K562 (cell line): ENCODE data around the gene KIAA0930. TPM values are rescaled to one million over a fixed set of nuclear protein-coding genes. Genes with fewer than 3 reads are reported as not detected.

ENCODE experiments used
- ATAC-seq: fragments of 200-7000 bp; cut with Tn5 transposase; 3 replicates; pipeline ENCODE4 v1.9.1; 2020; ENCODE audit warnings: moderate library complexity
- BruUV-seq: library from RNA; stranded (reverse); fragments of 400-500 nt; replicated peaks from 2 replicates; lab custom pipeline; 2021; lab: Mats Ljungman, UMichigan
- CTCF ChIA-PET: fragments of 300-600 bp; formaldehyde crosslinking; extraction: SDS; loops from one replicate; lab custom pipeline; 2021; ENCODE audit warnings: low intra/inter-chr PET ratio; lab: Yijun Ruan, JAX
- POLR2A ChIA-PET: fragments of 300-600, 350-650 bp; sonication (Branson Sonifier 250); formaldehyde crosslinking; extraction: SDS; loops from one replicate; lab custom pipeline; 2021; ENCODE audit warnings: antibody characterized with exemption, inconsistent platforms; lab: Yijun Ruan, JAX
- DNase-seq, 4 experiments: peaks; one replicate each; pipeline versions ENCODE4 v3.0.0 to v3.0.0-alpha.2; 2011 to 2018; ENCODE audit warnings: low spot score in 3 of 4, mixed read lengths in 3 of 4; ENCODE audit errors: extremely low read depth in 1 of 4
- FAIRE-seq: peaks from 2 replicates; lab custom pipeline; 2011; peaks lifted over from hg19 to GRCh38; lab: Jason Lieb, UNC
- H2AFZ ChIP-seq: 2 replicates; pipeline ENCODE4 v1.6.0; 2011; ENCODE audit warnings: low read depth, low read length, control low read depth, inconsistent platforms
- H3K27ac ChIP-seq: fragments of 200-600 bp; 3 replicates; pipeline ENCODE4 v1.8.0; 2011; ENCODE audit warnings: low read depth, mild to moderate bottlenecking, control low read depth, inconsistent platforms, low read length, moderate library complexity, mixed read lengths; ENCODE audit errors: extremely low read depth
- H3K27me3 ChIP-seq, 2 experiments: fragments of 300-600 bp in 1 of 2; 2 replicates in 1 of 2; 3 replicates in 1 of 2; pipeline versions ENCODE4 v1.6.0 to v1.8.0; 2011; ENCODE audit warnings: inconsistent platforms in 2 of 2, low read length in 2 of 2, mild to moderate bottlenecking in 1 of 2, mixed read lengths in 1 of 2, moderate library complexity in 1 of 2; ENCODE audit not compliant: control insufficient read depth in 2 of 2, insufficient read depth in 2 of 2
- H3K36me3 ChIP-seq: fragments of 300-600 bp; 3 replicates; pipeline ENCODE4 v1.8.0; 2011; ENCODE audit warnings: mild to moderate bottlenecking, low read length, inconsistent platforms; ENCODE audit not compliant: control insufficient read depth, insufficient read depth
- H3K4me1 ChIP-seq, 2 experiments: fragments of 200-600 bp in 1 of 2; replicated peaks in 1 of 2; 2 replicates in 1 of 2; 3 replicates in 1 of 2; pipeline versions ENCODE4 v1.5.1 to v1.8.0; 2011; ENCODE audit warnings: inconsistent platforms in 2 of 2, low read length in 2 of 2, mild to moderate bottlenecking in 1 of 2, mixed read lengths in 1 of 2, moderate library complexity in 1 of 2; ENCODE audit not compliant: control insufficient read depth in 2 of 2, insufficient read depth in 2 of 2
- H3K4me2 ChIP-seq: 2 replicates; pipeline ENCODE4 v1.6.1; 2011; ENCODE audit warnings: low read length, control low read depth, inconsistent platforms, mixed read lengths; ENCODE audit not compliant: insufficient read depth
- H3K4me3 ChIP-seq: fragments of 200-600 bp; sonication (generic), shearing (Covaris generic); 2 replicates; pipeline ENCODE4 v1.5.1; 2016; ENCODE audit warnings: control low read depth, inconsistent platforms
- H3K79me2 ChIP-seq: fragments of 200-600 bp; 3 replicates; pipeline ENCODE4 v1.8.0; 2011; ENCODE audit warnings: low read length, inconsistent platforms; ENCODE audit not compliant: control insufficient read depth, insufficient read depth
- H3K9ac ChIP-seq, 2 experiments: 2 replicates each; pipeline versions ENCODE4 v1.6.0 to v1.6.1; 2011; ENCODE audit warnings: low read depth in 2 of 2, low read length in 2 of 2, control low read depth in 1 of 2, inconsistent platforms in 1 of 2, mild to moderate bottlenecking in 1 of 2, mixed read lengths in 1 of 2; ENCODE audit not compliant: insufficient read depth in 1 of 2
- H3K9me1 ChIP-seq: one replicate; pipeline ENCODE4 v1.6.0; 2011; ENCODE audit warnings: inconsistent platforms, mild to moderate bottlenecking, low read length, moderate library complexity; ENCODE audit not compliant: control insufficient read depth, insufficient read depth
- H3K9me3 ChIP-seq: replicated peaks from 2 replicates; pipeline ENCODE4 v1.5.1; 2011; ENCODE audit warnings: low read depth, low read length, inconsistent platforms; ENCODE audit not compliant: control insufficient read depth, insufficient read depth
- H4K20me1 ChIP-seq: replicated peaks from 2 replicates; pipeline ENCODE4 v1.6.1; 2011; ENCODE audit warnings: low read length, inconsistent platforms, mixed read lengths; ENCODE audit not compliant: control insufficient read depth, insufficient read depth
- ASH1L ChIP-seq: fragments of 450-650 bp; IDR thresholded peaks from 2 replicates; pipeline ENCODE4 v1.6.1; 2018; ENCODE audit warnings: borderline replicate concordance, mild to moderate bottlenecking, low read depth; ENCODE audit not compliant: partially characterized antibody
- BCL6 ChIP-seq: fragments of 250-450 bp; sonication (Bioruptor Pico); IDR thresholded peaks from 2 replicates; pipeline ENCODE4 v1.4.0; 2020
- CEBPG ChIP-seq, 3 experiments: fragments of 200-800 bp in 1 of 3; sonication (Bioruptor generic) in 1 of 3; sonication (generic) in 1 of 3; formaldehyde crosslinking in 1 of 3; IDR thresholded peaks in 2 of 3; conservative IDR thresholded peaks in 1 of 3; 2 replicates each; pipeline versions ENCODE4 v1.6.1 to v1.8.0; 2016 to 2022; ENCODE audit warnings: missing compliant biosample characterization in 2 of 3, missing genetic modification characterization in 2 of 3, mild to moderate bottlenecking in 1 of 3, missing genetic modification reagents in 1 of 3
- GTF2E2 ChIP-seq: fragments of 200-800 bp; sonication (Bioruptor generic); IDR thresholded peaks from 2 replicates; pipeline ENCODE4 v1.6.1; 2016; ENCODE audit warnings: missing genetic modification characterization, missing compliant biosample characterization
- LCOR ChIP-seq: sonication (generic); formaldehyde crosslinking; IDR thresholded peaks from 2 replicates; pipeline ENCODE4 v1.8.0; 2022; ENCODE audit warnings: mild to moderate bottlenecking, missing genetic modification reagents
- MTA2 ChIP-seq: fragments of 450-650 bp; IDR thresholded peaks from 2 replicates; pipeline ENCODE4 v1.6.1; 2016; ENCODE audit warnings: low read depth
- MXD1 ChIP-seq: fragments of 250-450 bp; sonication (Bioruptor Pico); IDR thresholded peaks from 2 replicates; pipeline ENCODE4 v1.8.0; 2021; ENCODE audit warnings: borderline replicate concordance, mild to moderate bottlenecking, moderate library complexity; ENCODE audit not compliant: poor library complexity, severe bottlenecking
- NCOA2 ChIP-seq, 2 experiments: fragments of 450-650 bp; IDR thresholded peaks; 2 replicates each; pipeline ENCODE4 v1.6.1; 2018; ENCODE audit warnings: mild to moderate bottlenecking in 2 of 2, moderate library complexity in 1 of 2; ENCODE audit not compliant: partially characterized antibody in 2 of 2
- POLR2AphosphoS5 ChIP-seq: IDR thresholded peaks from 2 replicates; pipeline ENCODE4 v1.6.1; 2011; ENCODE audit warnings: mild to moderate bottlenecking, low read depth, low read length, moderate library complexity; ENCODE audit not compliant: control insufficient read depth, insufficient read depth
- UBTF ChIP-seq, 2 experiments: IDR thresholded peaks; 2 replicates each; pipeline ENCODE4 v1.6.1; 2012; ENCODE audit warnings: improper control_type of control experiment in 2 of 2, low read depth in 2 of 2, low read length in 2 of 2, borderline replicate concordance in 1 of 2
- ZBTB5 ChIP-seq: fragments of 450-650 bp; IDR thresholded peaks from 2 replicates; pipeline ENCODE4 v1.6.1; 2017; ENCODE audit warnings: antibody characterized with exemption
- ZC3H8 ChIP-seq: fragments of 450-650 bp; IDR thresholded peaks from 2 replicates; pipeline ENCODE4 v1.6.1; 2017
- ZNF133 ChIP-seq: fragments of 250-450 bp; sonication (Bioruptor Pico); IDR thresholded peaks from 2 replicates; pipeline ENCODE4 v1.4.0; 2020; ENCODE audit warnings: mild to moderate bottlenecking
- ZNF79 ChIP-seq: fragments of 250-450 bp; sonication (Bioruptor Pico); IDR thresholded peaks from 2 replicates; pipeline ENCODE4 v1.4.0; 2020; ENCODE audit warnings: low read depth, mild to moderate bottlenecking, moderate library complexity
- WGBS: fragments of 100-300 bp; shearing (Covaris generic); methylation state at CpG from one replicate; pipeline ENCODE4 v1.1.6; 2016; ENCODE audit warnings: low coverage, mixed read lengths; ENCODE audit not compliant: insufficient coverage; ENCODE audit errors: missing lambda C conversion rate; 5-methylcytosine and 5-hydroxymethylcytosine counted together
- in situ Hi-C: fragments of 300-500 bp; cut with MboI; formaldehyde crosslinking; loops from 4 replicates; pipeline ENCODE4 v1.15.0; 2018; ENCODE audit warnings: inconsistent platforms, mixed read lengths
- intact Hi-C: fragments of 100-400 bp; cut with micrococcal nuclease; formaldehyde crosslinking; loops from 2 replicates; pipeline ENCODE4 v1.14.2; 2022
- polyA plus RNA-seq, 8 experiments: library from polyadenylated mRNA; depleted of rRNA in 4 of 8; stranded (reverse) in 5 of 8; unstranded in 3 of 8; fragments of >200 nt; fragmentation: Nextera tagmentation in 2 of 8; fragmentation: Illumina TruSeq in 1 of 8; extraction: Ambion mirVana in 2 of 8; extraction: Trizol in 1 of 8; gene quantifications; 2 replicates each; pipeline versions ENCODE4 v1.2.1 to v1.2.3, GENCODE V29; 2011 to 2014; ENCODE audit warnings: inconsistent platforms in 1 of 8, missing spikeins in 1 of 8
- total RNA-seq, 7 experiments: library from RNA; depleted of rRNA in 6 of 7; stranded (reverse); fragments of >200 nt in 6 of 7; fragmentation: Illumina TruSeq in 2 of 7; extraction: Trizol in 2 of 7; gene quantifications; 2 replicates each; pipeline versions ENCODE4 v1.2.1 to v1.2.3, GENCODE V29; 2011 to 2021; ENCODE audit warnings: low replicate concordance in 1 of 7
- TF ChIP-seq, protein P1 (sequence below): IDR thresholded peaks from 2 replicates; pipeline ENCODE4 v1.6.1; 2014; ENCODE audit warnings: antibody characterized with exemption

Gene KIAA0930
- total and polyA plus RNA-seq, 9 of the 15 experiments (the other 6 are each of a cell fraction or from before 2014, with no cell fraction given), result 0.24 to 12.1 (median 6.4) TPM

GRCh38 chr22:45271667-45272201 lies 31.0 kb upstream of the KIAA0930 start:
- no peaks in the 10 kb centered on the region for H3K9me3 ChIP-seq
- DNase-seq (no peak), FAIRE-seq (no peak), ATAC-seq (no peak)
- H3K27me3 ChIP-seq, result peaks cover 0 to 5% of the 10 kb centered on the region in 2 experiments; a peak in 2 of 5 replicates
- no peak overlapping the region for H3K27ac ChIP-seq
- H3K9ac ChIP-seq, result no peak overlapping the region
- H3K4me1 ChIP-seq, result peaks cover 0 to 9% of the 10 kb centered on the region in 2 experiments; a peak in 3 of 5 replicates
- H3K9me1 ChIP-seq, result no peaks in the 10 kb centered on the region
- no peak overlapping the region for H2AFZ ChIP-seq
- POLR2A ChIA-PET, result interaction anchor here (0.7 to 1.0 kb wide), 2 partner anchors 116 to 177 kb away, joined by 3 to 4 read pairs; no protein-coding TSS in a partner anchor
- no peaks in the 10 kb centered on the region for H4K20me1 ChIP-seq
- no TSS peak for BruUV-seq
- H3K4me2 ChIP-seq, result no peak overlapping the region
- in situ Hi-C loops, result no loop called here
- CTCF ChIA-PET, result no interaction called here
- H3K36me3 ChIP-seq, result no peaks in the 10 kb centered on the region
- intact Hi-C loops, result no loop called here
- H3K4me3 ChIP-seq, result no peak overlapping the region
- H3K79me2 ChIP-seq, result no peaks in the 10 kb centered on the region
- WGBS, result 15% methylated on average over 12 of the region's 13 CpGs
- TF ChIP-seq MTA2 (no peak), ZC3H8 (no peak), POLR2AphosphoS5 (no peak), MXD1 (CRISPR knock-in tag) (no peak), BCL6 (CRISPR knock-in tag) (no peak), ASH1L (no peak), UBTF (IDR thresholded peaks at IDR 0.05; ENCODE audit: borderline replicate concordance in 1 of 2, low read depth in 2 of 2, low read length in 2 of 2) (no peak), NCOA2 (IDR thresholded peaks at IDR 0.05; ENCODE audit: partially characterized antibody in 2 of 2) (no peak), ZNF79 (CRISPR knock-in tag) (no peak), GTF2E2 (no peak), CEBPG (CRISPR knock-in tag; IDR thresholded peaks at IDR 0.05) (no peak), CEBPG (tag; conservative IDR thresholded peaks at IDR 0.05 in 1 of 2, IDR thresholded peaks at IDR 0.05 in 1 of 2) (no peak), LCOR (CRISPR knock-in tag) (no peak), ZBTB5 (no peak), ZNF133 (CRISPR knock-in tag) (no peak)
- TF ChIP-seq, protein P1, sequence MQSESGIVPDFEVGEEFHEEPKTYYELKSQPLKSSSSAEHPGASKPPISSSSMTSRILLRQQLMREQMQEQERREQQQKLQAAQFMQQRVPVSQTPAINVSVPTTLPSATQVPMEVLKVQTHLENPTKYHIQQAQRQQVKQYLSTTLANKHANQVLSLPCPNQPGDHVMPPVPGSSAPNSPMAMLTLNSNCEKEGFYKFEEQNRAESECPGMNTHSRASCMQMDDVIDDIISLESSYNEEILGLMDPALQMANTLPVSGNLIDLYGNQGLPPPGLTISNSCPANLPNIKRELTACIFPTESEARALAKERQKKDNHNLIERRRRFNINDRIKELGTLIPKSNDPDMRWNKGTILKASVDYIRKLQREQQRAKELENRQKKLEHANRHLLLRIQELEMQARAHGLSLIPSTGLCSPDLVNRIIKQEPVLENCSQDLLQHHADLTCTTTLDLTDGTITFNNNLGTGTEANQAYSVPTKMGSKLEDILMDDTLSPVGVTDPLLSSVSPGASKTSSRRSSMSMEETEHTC, result no peak
